Measurements from ENCODE around the gene NAA40.

Gene NAA40

GRCh38 chr11:63938479-63939396, at the start of gene NAA40:
TSS of gene NAA40 (plus strand) at chr11:63939002. CDS start at chr11:63939097, 95 bp downstream.
- DNase-seq (peak; percentile 93), ATAC-seq (ENCODE audit: insufficient read depth, low read depth) (peak; percentile 92)
- Histone ChIP-seq H4K20me1 (ENCODE audit: insufficient read depth, low read length) (peaks cover 11% of the 10 kb centered on the region; the same call in 1 of the 2 replicates), H3K36me3 (ENCODE audit: insufficient read depth, low read length) (peaks cover 15% of the 10 kb centered on the region), H3K27ac (ENCODE audit: low read length) (peak within 1 kb of the TSS; percentile 93), H3K79me2 (ENCODE audit: insufficient read depth, low read length) (peaks cover 49% of the 10 kb centered on the region), H3K9me3 (ENCODE audit: insufficient read depth, low read length, severe bottlenecking) (no peaks in the 10 kb centered on the region), H3K4me1 (ENCODE audit: insufficient read depth, low read length) (peaks cover 32% of the 10 kb centered on the region), H3K9ac (ENCODE audit: low read depth, low read length) (peak within 1 kb of the TSS; percentile 89), H3K4me3 (ENCODE audit: low read depth in 1 of 2, low read length in 2 of 2) (peak within 1 kb of the TSS; percentile 98), H2AFZ (ENCODE audit: low read depth, low read length) (peak within 1 kb of the TSS; percentile 96), H3K4me2 (ENCODE audit: insufficient read depth, low read length) (peak within 1 kb of the TSS; percentile 83), H3K27me3 (ENCODE audit: insufficient read depth, low read length, poor library complexity) (no peaks in the 10 kb centered on the region)
- TF ChIP-seq CTCF (IDR thresholded peaks at IDR 0.05; ENCODE audit: borderline replicate concordance, extremely low read depth, low read length, poor library complexity, severe bottlenecking): peak; percentile 15
- TF ChIP-seq EZH2 (IDR thresholded peaks at IDR 0.05; ENCODE audit: borderline replicate concordance, low read depth, low read length, severe bottlenecking): no peak

GRCh38 chr11:63889344-63889743, 49.5 kb upstream of the NAA40 start:
- Histone ChIP-seq H3K27me3 (ENCODE audit: insufficient read depth, low read length, poor library complexity) (no peaks in the 10 kb centered on the region), H2AFZ (ENCODE audit: low read depth, low read length) (no peak overlapping the region), H3K4me2 (ENCODE audit: insufficient read depth, low read length) (peak overlapping the region; percentile 86), H3K27ac (ENCODE audit: low read length) (peak overlapping the region; percentile 90), H3K79me2 (ENCODE audit: insufficient read depth, low read length) (peaks cover 90% of the 10 kb centered on the region), H3K9ac (ENCODE audit: low read depth, low read length) (0 out of 2 replicates have a peak overlapping the region, but pooled peaks have one; percentile 60), H3K36me3 (ENCODE audit: insufficient read depth, low read length) (peaks cover 28% of the 10 kb centered on the region), H3K4me1 (ENCODE audit: insufficient read depth, low read length) (peaks cover 35% of the 10 kb centered on the region), H3K9me3 (ENCODE audit: insufficient read depth, low read length, severe bottlenecking) (no peaks in the 10 kb centered on the region), H4K20me1 (ENCODE audit: insufficient read depth, low read length) (peaks cover 74% of the 10 kb centered on the region), H3K4me3 (ENCODE audit: low read depth in 1 of 2, low read length in 2 of 2) (peak overlapping the region in 1 of 2 experiments; percentile 64; a peak in 2 of 4 replicates)
- TF ChIP-seq EZH2 (IDR thresholded peaks at IDR 0.05; ENCODE audit: borderline replicate concordance, low read depth, low read length, severe bottlenecking) (no peak), CTCF (IDR thresholded peaks at IDR 0.05; ENCODE audit: borderline replicate concordance, extremely low read depth, low read length, poor library complexity, severe bottlenecking) (no peak)
- ATAC-seq (ENCODE audit: insufficient read depth, low read depth) (no peak), DNase-seq (no peak)

- TF ChIP-seq CTCF (IDR thresholded peaks at IDR 0.05; ENCODE audit: borderline replicate concordance, extremely low read depth, low read length, poor library complexity, severe bottlenecking) (no peak), EZH2 (IDR thresholded peaks at IDR 0.05; ENCODE audit: borderline replicate concordance, low read depth, low read length, severe bottlenecking) (no peak)
These were observed 48.4 kb upstream of the NAA40 start for GRCh38 chr11:63890368-63890767.

More at GRCh38 chr11:63890368-63890767, 48.4 kb upstream of the NAA40 start:
- H3K4me3 ChIP-seq (ENCODE audit: low read depth in 1 of 2, low read length in 2 of 2): no peak overlapping the region
- H3K4me1 ChIP-seq (ENCODE audit: insufficient read depth, low read length): peaks cover 35% of the 10 kb centered on the region
- H3K36me3 ChIP-seq (ENCODE audit: insufficient read depth, low read length): peaks cover 37% of the 10 kb centered on the region
- no peak overlapping the region for H3K27ac ChIP-seq (ENCODE audit: low read length)
- peaks cover 77% of the 10 kb centered on the region for H4K20me1 ChIP-seq (ENCODE audit: insufficient read depth, low read length)
- H3K9ac ChIP-seq (ENCODE audit: low read depth, low read length): no peak overlapping the region
- no peaks in the 10 kb centered on the region for H3K27me3 ChIP-seq (ENCODE audit: insufficient read depth, low read length, poor library complexity)
- H2AFZ ChIP-seq (ENCODE audit: low read depth, low read length): no peak overlapping the region
- DNase-seq: no peak
- no peaks in the 10 kb centered on the region for H3K9me3 ChIP-seq (ENCODE audit: insufficient read depth, low read length, severe bottlenecking)
- peaks cover 88% of the 10 kb centered on the region for H3K79me2 ChIP-seq (ENCODE audit: insufficient read depth, low read length)
- no peak for ATAC-seq (ENCODE audit: insufficient read depth, low read depth)
- no peak overlapping the region for H3K4me2 ChIP-seq (ENCODE audit: insufficient read depth, low read length)
